ENCODE measurements around the gene FOXP2.

- TF ChIP-seq CTCF (IDR thresholded peaks at IDR 0.05; ENCODE audit: low read depth, low read length, missing input control), result no peak
- TF ChIP-seq RAD21 (IDR thresholded peaks at IDR 0.05), result no peak
- no peak for TF ChIP-seq FOXA1 (IDR thresholded peaks at IDR 0.05)
- no peak for TF ChIP-seq TAF1 (conservative IDR thresholded peaks at IDR 0.05)
- no peak for TF ChIP-seq REST (IDR thresholded peaks at IDR 0.05)
- TF ChIP-seq SP1 (IDR thresholded peaks at IDR 0.05), result no peak
- TF ChIP-seq ZBTB33 (IDR thresholded peaks at IDR 0.05), result no peak
- no peak for TF ChIP-seq EGR1 (IDR thresholded peaks at IDR 0.05; ENCODE audit: low read depth in 2 of 2)
- TF ChIP-seq YY1 (IDR thresholded peaks at IDR 0.05), result no peak
- no peak for TF ChIP-seq JUND (IDR thresholded peaks at IDR 0.05)
Observed at GRCh38 chr7:114388021-114388420, 26.6 kb upstream of the FOXP2 start.
